ENCODE data around the gene KCNN2. TPM values are rescaled to one million over a fixed set of nuclear protein-coding genes. Genes with fewer than 3 reads are reported as not detected.

KCNN2 gene
- total RNA-seq, 1 donor from 2014 or later = 0.88 TPM

GRCh38 chr5:114504560-114504959 lies 142.7 kb downstream of the KCNN2 start:
- Histone ChIP-seq H3K4me3 (ENCODE audit: low read depth, low read length) (no peak overlapping the region), H3K27me3 (ENCODE audit: control insufficient read depth, insufficient read depth, low read length) (no peaks in the 10 kb centered on the region), H3K36me3 (ENCODE audit: control insufficient read depth, insufficient read depth, low read length) (no peaks in the 10 kb centered on the region)
- no peak for TF ChIP-seq CTCF (IDR thresholded peaks at IDR 0.05; ENCODE audit: insufficient read depth, low read length, poor library complexity, severe bottlenecking)
- no peak for DNase-seq (ENCODE audit: low read depth)

- no peak for TF ChIP-seq CTCF (IDR thresholded peaks at IDR 0.05; ENCODE audit: insufficient read depth, low read length, poor library complexity, severe bottlenecking)
- Histone ChIP-seq H3K36me3 (ENCODE audit: control insufficient read depth, insufficient read depth, low read length) (no peaks in the 10 kb centered on the region), H3K27me3 (ENCODE audit: control insufficient read depth, insufficient read depth, low read length) (no peaks in the 10 kb centered on the region), H3K4me3 (ENCODE audit: low read depth, low read length) (no peak overlapping the region)
- no peak for DNase-seq (ENCODE audit: low read depth)
Observed at GRCh38 chr5:114524221-114524620, 162.4 kb downstream of the KCNN2 start.

- Histone ChIP-seq H3K4me3 (ENCODE audit: low read depth, low read length) (no peak overlapping the region), H3K27me3 (ENCODE audit: control insufficient read depth, insufficient read depth, low read length) (no peaks in the 10 kb centered on the region), H3K36me3 (ENCODE audit: control insufficient read depth, insufficient read depth, low read length) (no peaks in the 10 kb centered on the region)
- no peak for DNase-seq (ENCODE audit: low read depth)
- no peak for TF ChIP-seq CTCF (IDR thresholded peaks at IDR 0.05; ENCODE audit: insufficient read depth, low read length, poor library complexity, severe bottlenecking)
Observed at GRCh38 chr5:114544561-114544960, 182.7 kb downstream of the KCNN2 start.
